Breast epithelium (tissue), 4 donors: ENCODE data around the gene PDSS2. TPM values are rescaled to one million over a fixed set of nuclear protein-coding genes. Genes with fewer than 3 reads are reported as not detected.

Experiments used
- DNase-seq, 2 donors: peaks; one replicate each; pipeline ENCODE4 v3.0.0-alpha.2; 2019; ENCODE audit warnings: low spot score in 2 of 2
- H3K27ac ChIP-seq, 2 donors: fragments of 200-600 bp; sonication (generic) in 1 of 2; one replicate each; pipeline ENCODE4 v1.5.1; 2016 to 2019; ENCODE audit warnings: mild to moderate bottlenecking in 1 of 2
- H3K27me3 ChIP-seq, 2 donors: fragments of 200-600 bp; sonication (generic) in 1 of 2; one replicate each; pipeline versions ENCODE4 v1.5.1 to v1.6.0; 2017 to 2019; ENCODE audit warnings: control low read depth in 1 of 2, mild to moderate bottlenecking in 1 of 2
- H3K36me3 ChIP-seq: fragments of 200-600 bp; one replicate; pipeline ENCODE4 v1.5.1; 2019
- H3K4me1 ChIP-seq, 2 donors: fragments of 200-600 bp; sonication (generic); one replicate each; pipeline ENCODE4 v1.5.1; 2016 to 2019; ENCODE audit warnings: control low read depth in 1 of 2
- H3K4me3 ChIP-seq, 3 donors: fragments of 200-600 bp; sonication (generic); 1 replicate in 2 of 3; 2 replicates in 1 of 3; pipeline ENCODE4 v1.5.1; 2016 to 2019; ENCODE audit warnings: mild to moderate bottlenecking in 3 of 3, moderate library complexity in 2 of 3
- H3K9me3 ChIP-seq, 2 donors: fragments of 200-600 bp; sonication (generic) in 1 of 2; one replicate each; pipeline ENCODE4 v1.5.1; 2016 to 2019; ENCODE audit warnings: control low read depth in 1 of 2
- POLR2A ChIP-seq: fragments of 450-650 bp; IDR thresholded peaks from one replicate; pipeline ENCODE4 v1.6.1; 2016; ENCODE audit warnings: antibody characterized with exemption, mild to moderate bottlenecking, moderate library complexity
- POLR2AphosphoS5 ChIP-seq, 3 donors: sonication (generic); formaldehyde crosslinking; IDR thresholded peaks; one replicate each; pipeline ENCODE4 v1.6.1; 2017; ENCODE audit warnings: antibody characterized with exemption in 3 of 3
- intact Hi-C: fragments of 100-400 bp; cut with DNase I; formaldehyde crosslinking; loops from one replicate; pipeline ENCODE4 v1.15.1; 2023; ENCODE audit warnings: low total_unique reads
- total RNA-seq, 3 donors: library from RNA; depleted of rRNA; stranded (reverse); fragments of >200 nt; gene quantifications; one replicate each; pipeline ENCODE4 v1.1.0, GENCODE V29; 2016
- TF ChIP-seq, protein P1 (sequence below), 3 donors: fragments of 450-650 bp; IDR thresholded peaks; one replicate each; pipeline ENCODE4 v1.5.1; 2016 to 2017; ENCODE audit warnings: antibody characterized with exemption in 3 of 3, mild to moderate bottlenecking in 3 of 3, moderate library complexity in 3 of 3

PDSS2 gene
- total RNA-seq, 3 donors from 2014 or later: 6.9 to 13.5 (median 11.1) TPM

DNA sequence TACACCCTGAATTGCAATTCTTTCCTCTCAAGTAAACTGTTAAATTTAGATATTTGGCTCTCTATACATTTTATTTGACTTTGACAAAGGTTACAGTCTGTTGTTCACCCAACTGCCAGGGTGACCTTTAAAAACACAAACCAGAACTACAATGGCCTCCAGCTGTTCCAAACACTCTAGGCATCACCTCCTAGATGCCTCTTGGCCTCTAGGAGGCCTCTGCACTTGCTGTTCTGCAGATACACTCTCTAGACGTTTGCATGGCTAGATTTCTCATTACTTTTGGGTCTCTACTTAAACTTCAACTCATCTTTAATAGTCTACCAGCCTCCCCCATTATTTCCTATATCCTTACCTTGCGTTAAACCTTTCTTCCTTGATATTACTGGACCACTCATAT lies 241.2 kb downstream of the PDSS2 start:
- no peaks in the 10 kb centered on the region for H3K36me3 ChIP-seq
- no peaks in the 10 kb centered on the region for H3K4me1 ChIP-seq
- no peak for TF ChIP-seq POLR2A
- TF ChIP-seq, protein P1, sequence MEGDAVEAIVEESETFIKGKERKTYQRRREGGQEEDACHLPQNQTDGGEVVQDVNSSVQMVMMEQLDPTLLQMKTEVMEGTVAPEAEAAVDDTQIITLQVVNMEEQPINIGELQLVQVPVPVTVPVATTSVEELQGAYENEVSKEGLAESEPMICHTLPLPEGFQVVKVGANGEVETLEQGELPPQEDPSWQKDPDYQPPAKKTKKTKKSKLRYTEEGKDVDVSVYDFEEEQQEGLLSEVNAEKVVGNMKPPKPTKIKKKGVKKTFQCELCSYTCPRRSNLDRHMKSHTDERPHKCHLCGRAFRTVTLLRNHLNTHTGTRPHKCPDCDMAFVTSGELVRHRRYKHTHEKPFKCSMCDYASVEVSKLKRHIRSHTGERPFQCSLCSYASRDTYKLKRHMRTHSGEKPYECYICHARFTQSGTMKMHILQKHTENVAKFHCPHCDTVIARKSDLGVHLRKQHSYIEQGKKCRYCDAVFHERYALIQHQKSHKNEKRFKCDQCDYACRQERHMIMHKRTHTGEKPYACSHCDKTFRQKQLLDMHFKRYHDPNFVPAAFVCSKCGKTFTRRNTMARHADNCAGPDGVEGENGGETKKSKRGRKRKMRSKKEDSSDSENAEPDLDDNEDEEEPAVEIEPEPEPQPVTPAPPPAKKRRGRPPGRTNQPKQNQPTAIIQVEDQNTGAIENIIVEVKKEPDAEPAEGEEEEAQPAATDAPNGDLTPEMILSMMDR (IDR thresholded peaks at IDR 0.05): no peak
- TF ChIP-seq POLR2AphosphoS5 (IDR thresholded peaks at IDR 0.05): no peak
- DNase-seq: no peak
- H3K27ac ChIP-seq: no peak overlapping the region
- no peaks in the 10 kb centered on the region for H3K9me3 ChIP-seq
- no peaks in the 10 kb centered on the region for H3K27me3 ChIP-seq
- intact Hi-C loops: no loop called here
- H3K4me3 ChIP-seq: no peak overlapping the region

DNA sequence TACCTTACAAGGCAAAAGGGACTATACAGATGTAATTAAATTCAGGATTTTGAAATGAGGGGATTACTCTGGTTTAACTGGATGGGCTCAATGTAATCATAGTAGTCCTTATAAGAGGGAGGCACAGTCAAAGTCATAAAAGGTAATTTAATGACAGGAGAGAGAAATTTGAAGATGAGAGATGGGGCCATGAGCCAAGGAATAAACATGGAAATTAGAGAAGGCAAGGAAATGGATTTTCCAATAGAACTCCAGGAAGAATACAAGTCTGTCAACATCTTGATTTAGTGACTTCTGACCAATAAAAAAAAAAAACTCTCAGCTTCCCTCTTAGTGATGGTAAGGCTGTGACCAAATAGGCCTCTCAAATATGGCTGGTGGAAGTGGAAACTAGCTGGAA lies 242.1 kb downstream of the PDSS2 start:
- no peaks in the 10 kb centered on the region for H3K27me3 ChIP-seq
- no peak overlapping the region for H3K27ac ChIP-seq
- DNase-seq: no peak
- H3K4me1 ChIP-seq: no peaks in the 10 kb centered on the region
- H3K4me3 ChIP-seq: no peak overlapping the region
- no peaks in the 10 kb centered on the region for H3K36me3 ChIP-seq
- no peaks in the 10 kb centered on the region for H3K9me3 ChIP-seq
- TF ChIP-seq POLR2A (no peak), POLR2AphosphoS5 (IDR thresholded peaks at IDR 0.05) (no peak)
- TF ChIP-seq, protein P1 (IDR thresholded peaks at IDR 0.05): no peak
- intact Hi-C loops: no loop called here

DNA sequence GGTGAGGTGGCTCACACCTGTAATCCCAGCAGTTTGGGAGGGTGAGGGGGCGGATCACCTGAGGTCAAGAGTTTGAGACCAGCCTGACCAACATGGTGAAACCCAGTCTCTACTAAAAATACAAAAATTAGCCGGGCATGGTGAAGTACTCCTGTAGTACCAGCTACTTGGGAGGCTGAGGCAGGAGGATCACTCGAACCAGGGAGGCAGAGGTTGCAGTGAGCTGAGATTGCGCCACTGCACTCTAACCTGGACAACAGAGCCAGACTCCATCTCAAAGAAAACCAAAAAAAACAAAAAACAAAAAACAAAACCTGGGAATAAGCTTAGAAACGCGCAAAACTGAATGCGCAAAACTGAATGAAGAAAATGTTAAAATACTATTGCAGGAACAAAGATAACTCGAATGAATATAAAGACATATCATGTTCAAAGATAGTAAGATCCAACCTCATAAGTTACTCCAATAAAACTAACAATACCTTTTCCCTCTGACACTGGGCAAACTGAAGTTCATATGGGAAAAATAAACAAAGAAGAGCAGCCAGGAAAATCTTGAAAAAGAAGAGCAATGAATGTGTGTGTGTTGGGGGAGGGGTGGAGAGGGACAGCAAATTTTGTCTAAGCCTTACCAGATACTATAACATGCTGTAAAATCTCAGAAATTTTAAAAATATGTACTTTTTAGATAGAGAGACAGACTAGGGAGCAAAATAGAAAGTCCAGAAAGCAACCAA lies 243.0 kb downstream of the PDSS2 start:
- Histone ChIP-seq H3K27ac (no peak overlapping the region), H3K4me3 (no peak overlapping the region), H3K36me3 (no peaks in the 10 kb centered on the region), H3K9me3 (no peaks in the 10 kb centered on the region), H3K27me3 (no peaks in the 10 kb centered on the region), H3K4me1 (no peaks in the 10 kb centered on the region)
- DNase-seq: no peak
- intact Hi-C loops: no loop called here
- TF ChIP-seq POLR2A: no peak
- TF ChIP-seq POLR2AphosphoS5 (IDR thresholded peaks at IDR 0.05): no peak
- TF ChIP-seq, protein P1 (IDR thresholded peaks at IDR 0.05): no peak

DNA sequence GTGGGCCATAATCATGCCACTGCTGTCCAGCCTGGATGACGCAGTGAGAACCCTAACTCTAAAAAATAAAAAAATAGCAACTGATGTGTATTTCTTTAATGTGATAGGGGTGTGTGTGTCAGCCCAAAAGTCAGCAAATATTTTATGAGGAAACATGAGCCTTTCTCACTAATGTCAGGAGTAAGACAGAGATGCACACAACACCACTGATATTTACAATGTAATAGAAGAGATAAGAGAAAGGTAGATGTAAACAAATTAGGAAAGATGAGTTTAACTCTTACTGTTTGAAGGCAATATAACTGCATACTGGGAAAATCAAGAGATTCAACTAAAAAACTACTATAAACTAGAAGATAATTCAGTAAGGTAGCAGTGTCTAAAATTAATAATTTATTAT lies 244.0 kb downstream of the PDSS2 start:
- no peak overlapping the region for H3K4me3 ChIP-seq
- no peaks in the 10 kb centered on the region for H3K27me3 ChIP-seq
- no peaks in the 10 kb centered on the region for H3K36me3 ChIP-seq
- no peak overlapping the region for H3K27ac ChIP-seq
- intact Hi-C loops: no loop called here
- no peak for TF ChIP-seq POLR2AphosphoS5 (IDR thresholded peaks at IDR 0.05)
- no peak for TF ChIP-seq POLR2A
- TF ChIP-seq, protein P1 (IDR thresholded peaks at IDR 0.05): no peak
- no peak for DNase-seq
- no peaks in the 10 kb centered on the region for H3K9me3 ChIP-seq
- H3K4me1 ChIP-seq: no peaks in the 10 kb centered on the region

DNA sequence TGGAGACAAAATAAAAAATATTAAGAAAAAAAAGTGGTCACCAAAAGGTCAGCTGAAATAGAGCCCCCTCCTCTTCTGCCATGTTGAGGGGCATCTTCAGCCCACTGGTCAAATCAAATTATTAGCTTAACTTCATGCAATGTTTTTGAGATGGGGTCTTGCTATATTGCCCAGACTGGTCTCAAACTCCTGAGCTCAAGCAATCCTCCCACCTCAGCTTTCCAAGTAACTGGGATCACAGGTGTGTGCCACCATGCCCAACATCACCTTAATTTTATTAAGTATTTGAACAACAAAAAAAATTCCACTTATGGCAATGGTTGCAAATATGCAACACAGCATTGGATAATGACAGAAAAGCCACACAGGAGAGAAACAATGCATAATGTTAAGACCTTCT lies 244.7 kb downstream of the PDSS2 start:
- Histone ChIP-seq H3K9me3 (no peaks in the 10 kb centered on the region), H3K4me3 (no peak overlapping the region), H3K27me3 (no peaks in the 10 kb centered on the region), H3K27ac (no peak overlapping the region), H3K36me3 (no peaks in the 10 kb centered on the region), H3K4me1 (no peaks in the 10 kb centered on the region)
- intact Hi-C loops: no loop called here
- TF ChIP-seq POLR2A (no peak), POLR2AphosphoS5 (IDR thresholded peaks at IDR 0.05) (no peak)
- TF ChIP-seq, protein P1 (IDR thresholded peaks at IDR 0.05): no peak
- no peak for DNase-seq
